ENCODE data around the gene TRIO.

- TF ChIP-seq CTCF (IDR thresholded peaks at IDR 0.05; ENCODE audit: insufficient read depth, low read length, poor library complexity, severe bottlenecking), result no peak
- no peak for TF ChIP-seq EZH2phosphoT487 (conservative IDR thresholded peaks at IDR 0.05; ENCODE audit: low read length)
These were observed 97.2 kb downstream of the TRIO start for GRCh38 chr5:14240359-14240758.
